Osteoblast (primary cell): ENCODE data around the gene ATP11C. TPM values are rescaled to one million over a fixed set of nuclear protein-coding genes. Genes with fewer than 3 reads are reported as not detected.

Experiments used
- DNase-seq: peaks from one replicate; pipeline ENCODE4 v3.0.0; 2011; ENCODE audit warnings: low spot score, mixed read lengths; ENCODE audit not compliant: insufficient read length; ENCODE audit errors: missing footprints
- H2AFZ ChIP-seq: 2 replicates; pipeline ENCODE4 v1.6.0; 2011; ENCODE audit warnings: mild to moderate bottlenecking, low read length
- H3K27ac ChIP-seq: 2 replicates; pipeline ENCODE4 v1.5.1; 2011; ENCODE audit warnings: mild to moderate bottlenecking, low read depth, low read length, moderate library complexity
- H3K27me3 ChIP-seq: 2 replicates; pipeline ENCODE4 v1.6.0; 2012; ENCODE audit warnings: mild to moderate bottlenecking, control low read depth, inconsistent platforms, low read length, moderate library complexity; ENCODE audit not compliant: insufficient read depth
- H3K36me3 ChIP-seq: 2 replicates; pipeline ENCODE4 v1.5.1; 2011; ENCODE audit warnings: mild to moderate bottlenecking, low read length, control low read depth, moderate library complexity; ENCODE audit not compliant: insufficient read depth
- H3K4me1 ChIP-seq: 2 replicates; pipeline ENCODE4 v1.5.1; 2011; ENCODE audit warnings: mild to moderate bottlenecking, low read length, control low read depth, moderate library complexity; ENCODE audit not compliant: insufficient read depth
- H3K4me2 ChIP-seq: 2 replicates; pipeline ENCODE4 v1.6.0; 2011; ENCODE audit warnings: mild to moderate bottlenecking, low read length; ENCODE audit not compliant: insufficient read depth
- H3K4me3 ChIP-seq: fragments of 200-600 bp; sonication (generic); 3 replicates; pipeline ENCODE4 v1.5.1; 2012; ENCODE audit warnings: mild to moderate bottlenecking, low read length, inconsistent platforms; ENCODE audit not compliant: insufficient read depth
- H3K79me2 ChIP-seq: 2 replicates; pipeline ENCODE4 v1.6.0; 2012; ENCODE audit warnings: mild to moderate bottlenecking, low read length, control low read depth, inconsistent platforms; ENCODE audit not compliant: insufficient read depth
- H3K9me3 ChIP-seq: 2 replicates; pipeline ENCODE4 v1.5.1; 2011; ENCODE audit warnings: low read depth, low read length, control low read depth
- H4K20me1 ChIP-seq: 2 replicates; pipeline ENCODE4 v1.6.0; 2012; ENCODE audit warnings: mild to moderate bottlenecking, low read length, control low read depth; ENCODE audit not compliant: insufficient read depth
- CTCF ChIP-seq: IDR thresholded peaks from 2 replicates; pipeline ENCODE4 v1.5.1; 2011; ENCODE audit warnings: mild to moderate bottlenecking, low read depth, low read length, moderate library complexity; ENCODE audit errors: extremely low read depth
- total RNA-seq: library from RNA; depleted of rRNA; stranded (reverse); fragments of >200 nt; gene quantifications from 2 replicates; pipeline ENCODE4 v1.2.3, GENCODE V29; 2012

Gene ATP11C
- total RNA-seq, 1 donor: 72.0 TPM

GRCh38 chrX:139920316-139920715 lies 12.5 kb downstream of the ATP11C start:
- no peak overlapping the region for H2AFZ ChIP-seq
- no peaks in the 10 kb centered on the region for H3K36me3 ChIP-seq
- peaks cover 49% of the 10 kb centered on the region for H3K79me2 ChIP-seq
- H3K4me2 ChIP-seq: no peak overlapping the region
- no peak for TF ChIP-seq CTCF
- H3K27me3 ChIP-seq: no peaks in the 10 kb centered on the region
- H3K9me3 ChIP-seq: no peaks in the 10 kb centered on the region
- no peaks in the 10 kb centered on the region for H3K4me1 ChIP-seq
- H3K4me3 ChIP-seq: no peak overlapping the region
- H3K27ac ChIP-seq: no peak overlapping the region
- DNase-seq: no peak
- H4K20me1 ChIP-seq: peaks cover 3% of the 10 kb centered on the region

- Histone ChIP-seq H3K4me2 (no peak overlapping the region), H3K4me1 (no peaks in the 10 kb centered on the region), H3K27me3 (no peaks in the 10 kb centered on the region), H3K27ac (no peak overlapping the region), H3K36me3 (no peaks in the 10 kb centered on the region), H3K79me2 (peaks cover 38% of the 10 kb centered on the region), H4K20me1 (peaks cover 2% of the 10 kb centered on the region), H3K4me3 (no peak overlapping the region), H3K9me3 (no peaks in the 10 kb centered on the region), H2AFZ (no peak overlapping the region)
- TF ChIP-seq CTCF: no peak
- no peak for DNase-seq
Measured at GRCh38 chrX:139914421-139914820, 18.4 kb downstream of the ATP11C start.

- no peaks in the 10 kb centered on the region for H3K27me3 ChIP-seq
- H2AFZ ChIP-seq: no peak overlapping the region
- no peak for DNase-seq
- H3K9me3 ChIP-seq: no peaks in the 10 kb centered on the region
- peaks cover 43% of the 10 kb centered on the region for H3K79me2 ChIP-seq
- no peak overlapping the region for H3K27ac ChIP-seq
- TF ChIP-seq CTCF: no peak
- H4K20me1 ChIP-seq: peaks cover 7% of the 10 kb centered on the region
- H3K4me1 ChIP-seq: no peaks in the 10 kb centered on the region
- no peak overlapping the region for H3K4me3 ChIP-seq
- no peak overlapping the region for H3K4me2 ChIP-seq
- no peaks in the 10 kb centered on the region for H3K36me3 ChIP-seq
Measured at GRCh38 chrX:139909712-139910111, 23.1 kb downstream of the ATP11C start.

GRCh38 chrX:139907078-139907477 lies 25.8 kb downstream of the ATP11C start:
- Histone ChIP-seq H2AFZ (no peak overlapping the region), H3K4me2 (no peak overlapping the region), H3K36me3 (no peaks in the 10 kb centered on the region), H3K4me1 (no peaks in the 10 kb centered on the region), H3K4me3 (no peak overlapping the region), H4K20me1 (peaks cover 7% of the 10 kb centered on the region), H3K27ac (no peak overlapping the region), H3K9me3 (no peaks in the 10 kb centered on the region), H3K79me2 (peaks cover 45% of the 10 kb centered on the region), H3K27me3 (no peaks in the 10 kb centered on the region)
- TF ChIP-seq CTCF: no peak
- no peak for DNase-seq
